HCT116 (cell line): ENCODE results near the gene STYXL2.

Experiments
- CEBPB ChIP-seq: IDR thresholded peaks from 2 replicates; pipeline ENCODE4 v1.6.1; 2012; ENCODE audit warnings: low read depth
- EZH2 ChIP-seq: fragments of 200-600 bp; sonication (generic); IDR thresholded peaks from 2 replicates; pipeline ENCODE4 v1.6.1; 2017; ENCODE audit warnings: antibody characterized with exemption, mixed run types
- EZH2phosphoT487 ChIP-seq: fragments of 200-600 bp; IDR thresholded peaks from 2 replicates; pipeline ENCODE4 v1.6.1; 2018; ENCODE audit warnings: antibody characterized with exemption, borderline replicate concordance
- POLR2A ChIP-seq: IDR thresholded peaks from 2 replicates; pipeline ENCODE4 v1.7.0; 2011; ENCODE audit warnings: borderline replicate concordance; ENCODE audit not compliant: insufficient read depth, insufficient read length; ENCODE audit errors: extremely low read depth
- REST ChIP-seq: IDR thresholded peaks from 2 replicates; pipeline ENCODE4 v1.6.1; 2012; ENCODE audit warnings: low read depth
- SIN3A ChIP-seq: IDR thresholded peaks from 2 replicates; pipeline ENCODE4 v1.6.1; 2012; ENCODE audit warnings: low read depth
- TCF7L2 ChIP-seq: IDR thresholded peaks from 2 replicates; pipeline ENCODE4 v1.7.0; 2011; ENCODE audit warnings: borderline replicate concordance, inconsistent platforms; ENCODE audit not compliant: insufficient read depth, insufficient read length; ENCODE audit errors: extremely low read depth

GRCh38 chr1:167094690-167095089, 815 bp downstream of the STYXL2 start:
- TF ChIP-seq EZH2: no peak
- TF ChIP-seq EZH2phosphoT487: no peak
- no peak for TF ChIP-seq TCF7L2
- no peak for TF ChIP-seq POLR2A
- TF ChIP-seq CEBPB: no peak
- TF ChIP-seq SIN3A: no peak
- TF ChIP-seq REST: no peak
